H9 (cell line): ENCODE measurements around the gene SHH. TPM values are rescaled to one million over a fixed set of nuclear protein-coding genes. Genes with fewer than 3 reads are reported as not detected.

ENCODE experiments used
- DNase-seq: peaks from one replicate; pipeline ENCODE4 v3.0.0-alpha.2; 2017
- H2AFZ ChIP-seq: one replicate; pipeline ENCODE4 v1.6.1; 2013; ENCODE audit warnings: mild to moderate bottlenecking, low read length, control low read depth, moderate library complexity
- H2AK5ac ChIP-seq: 2 replicates; pipeline ENCODE4 v1.6.1; 2013; ENCODE audit warnings: low read length, control low read depth, mixed read lengths; ENCODE audit not compliant: insufficient read length
- H2BK120ac ChIP-seq: one replicate; pipeline ENCODE4 v1.6.1; 2013; ENCODE audit warnings: low read depth, mild to moderate bottlenecking, low read length, control low read depth, inconsistent platforms; ENCODE audit not compliant: poor library complexity, severe bottlenecking
- H2BK12ac ChIP-seq: 2 replicates; pipeline ENCODE4 v1.6.1; 2013; ENCODE audit warnings: low read length, control low read depth, mixed read lengths, low read depth; ENCODE audit not compliant: insufficient read length
- H2BK15ac ChIP-seq: 2 replicates; pipeline ENCODE4 v1.6.1; 2013; ENCODE audit warnings: low read depth, low read length, control low read depth
- H2BK20ac ChIP-seq: one replicate; pipeline ENCODE4 v1.6.1; 2013; ENCODE audit warnings: low read depth, mild to moderate bottlenecking, low read length, control low read depth, inconsistent platforms; ENCODE audit not compliant: poor library complexity, severe bottlenecking
- H2BK5ac ChIP-seq: 2 replicates; pipeline ENCODE4 v1.6.1; 2013; ENCODE audit warnings: low read length, control low read depth, mixed read lengths; ENCODE audit not compliant: insufficient read length
- H3K14ac ChIP-seq: 2 replicates; pipeline ENCODE4 v1.6.1; 2013; ENCODE audit warnings: low read length, control low read depth; ENCODE audit not compliant: insufficient read depth
- H3K18ac ChIP-seq: 2 replicates; pipeline ENCODE4 v1.6.1; 2013; ENCODE audit warnings: low read depth, mild to moderate bottlenecking, mixed read lengths, low read length, control low read depth; ENCODE audit not compliant: insufficient read length
- H3K23ac ChIP-seq: 2 replicates; pipeline ENCODE4 v1.6.1; 2013; ENCODE audit warnings: low read length, control low read depth, mixed read lengths, low read depth; ENCODE audit not compliant: insufficient read length
- H3K23me2 ChIP-seq: 2 replicates; pipeline ENCODE4 v1.6.1; 2013; ENCODE audit warnings: low read depth, mild to moderate bottlenecking, mixed read lengths, low read length, control low read depth; ENCODE audit not compliant: insufficient read length, poor library complexity, severe bottlenecking
- H3K27ac ChIP-seq: 2 replicates; pipeline ENCODE4 v1.5.1; 2013; ENCODE audit warnings: low read length, control low read depth, mixed read lengths, low read depth; ENCODE audit not compliant: insufficient read length
- H3K27me3 ChIP-seq: 2 replicates; pipeline ENCODE4 v1.6.1; 2013; ENCODE audit warnings: low read length, control low read depth, inconsistent platforms; ENCODE audit not compliant: insufficient read depth
- H3K4ac ChIP-seq: 2 replicates; pipeline ENCODE4 v1.6.1; 2013; ENCODE audit warnings: low read depth, mild to moderate bottlenecking, control low read depth, inconsistent platforms, low read length, moderate library complexity
- H3K4me1 ChIP-seq: 2 replicates; pipeline ENCODE4 v1.6.1; 2013; ENCODE audit warnings: low read length, control low read depth, inconsistent platforms; ENCODE audit not compliant: insufficient read depth
- H3K4me2 ChIP-seq: 2 replicates; pipeline ENCODE4 v1.6.1; 2013; ENCODE audit warnings: low read length, control low read depth, mixed read lengths; ENCODE audit not compliant: insufficient read length, insufficient read depth
- H3K56ac ChIP-seq: 2 replicates; pipeline ENCODE4 v1.6.1; 2013; ENCODE audit warnings: low read depth, mild to moderate bottlenecking, mixed read lengths, low read length, control low read depth; ENCODE audit not compliant: insufficient read length
- H3K79me1 ChIP-seq: 2 replicates; pipeline ENCODE4 v1.6.1; 2013; ENCODE audit warnings: low read depth, mild to moderate bottlenecking, moderate library complexity, low read length, control low read depth, inconsistent platforms; ENCODE audit not compliant: insufficient read depth, poor library complexity, severe bottlenecking
- H3K79me2 ChIP-seq: 2 replicates; pipeline ENCODE4 v1.6.1; 2013; ENCODE audit warnings: low read length, control low read depth, inconsistent platforms; ENCODE audit not compliant: insufficient read depth
- H3K9ac ChIP-seq: 2 replicates; pipeline ENCODE4 v1.6.1; 2013; ENCODE audit warnings: low read length, control low read depth, mixed read lengths; ENCODE audit not compliant: insufficient read length; ENCODE audit errors: extremely low read depth
- H3K9me3 ChIP-seq: one replicate; pipeline ENCODE4 v1.6.1; 2013; ENCODE audit warnings: low read depth, low read length, inconsistent platforms; ENCODE audit not compliant: control insufficient read depth
- H3T11ph ChIP-seq: one replicate; pipeline ENCODE4 v1.6.1; 2013; ENCODE audit warnings: mild to moderate bottlenecking, low read length, control low read depth, inconsistent platforms
- H4K20me1 ChIP-seq: one replicate; pipeline ENCODE4 v1.6.1; 2013; ENCODE audit not compliant: control insufficient read depth, insufficient read length, insufficient read depth
- H4K5ac ChIP-seq: 2 replicates; pipeline ENCODE4 v1.6.1; 2013; ENCODE audit warnings: low read depth, mild to moderate bottlenecking, mixed read lengths, low read length, control low read depth; ENCODE audit not compliant: insufficient read length
- H4K8ac ChIP-seq: replicated peaks from 2 replicates; pipeline ENCODE4 v1.6.1; 2013; ENCODE audit warnings: low read length, control low read depth, mixed read lengths, low read depth; ENCODE audit not compliant: insufficient read length
- H4K91ac ChIP-seq: 2 replicates; pipeline ENCODE4 v1.6.1; 2013; ENCODE audit warnings: low read depth, mild to moderate bottlenecking, moderate library complexity, mixed read lengths, low read length, control low read depth; ENCODE audit not compliant: insufficient read length
- H3K27ac Mint-ChIP-seq, 3 experiments: 2 replicates in 2 of 3; 3 replicates in 1 of 3; pipeline ENCODE4 v1.8.0; 2020 to 2021; ENCODE audit warnings: mixed read lengths in 3 of 3, mild to moderate bottlenecking in 1 of 3, moderate library complexity in 1 of 3
- H3K27me3 Mint-ChIP-seq: 2 replicates; pipeline ENCODE4 v1.8.0; 2021; ENCODE audit warnings: low read depth, mild to moderate bottlenecking, moderate library complexity, mixed read lengths
- H3K36me3 Mint-ChIP-seq, 3 experiments: 2 replicates in 2 of 3; 3 replicates in 1 of 3; pipeline ENCODE4 v1.8.0; 2020 to 2021; ENCODE audit warnings: low read depth in 3 of 3, mixed read lengths in 3 of 3; ENCODE audit not compliant: insufficient read depth in 1 of 3
- H3K4me1 Mint-ChIP-seq, 2 experiments: 2 replicates each; pipeline ENCODE4 v1.8.0; 2020; ENCODE audit warnings: mixed read lengths in 2 of 2
- H3K4me3 Mint-ChIP-seq, 2 experiments: 2 replicates in 1 of 2; 3 replicates in 1 of 2; pipeline ENCODE4 v1.8.0; 2020 to 2021; ENCODE audit warnings: mild to moderate bottlenecking in 2 of 2, mixed read lengths in 2 of 2, moderate library complexity in 1 of 2
- H3K9me3 Mint-ChIP-seq, 2 experiments: 2 replicates in 1 of 2; 3 replicates in 1 of 2; pipeline ENCODE4 v1.8.0; 2020; ENCODE audit warnings: mild to moderate bottlenecking in 2 of 2, mixed read lengths in 2 of 2, moderate library complexity in 1 of 2
- WGBS: extraction: QIAGEN DNeasy Blood & Tissue Kit; methylation state at CpG from one replicate; pipeline ENCODE4 v1.1.7; 2013; ENCODE audit warnings: missing lambda C conversion rate, low lambda C conversion rate, mixed read lengths; ENCODE audit not compliant: insufficient read length; ENCODE audit errors: extremely low coverage; 5-methylcytosine and 5-hydroxymethylcytosine counted together
- total RNA-seq: library from RNA; stranded (reverse); gene quantifications from 2 replicates; pipeline ENCODE4 v1.2.1, GENCODE V29; 2021
- TF ChIP-seq, protein P1 (sequence below): fragments of 200-600 bp; sonication (generic); conservative IDR thresholded peaks from 3 replicates; pipeline ENCODE4 v1.8.0; 2021; ENCODE audit warnings: antibody characterized with exemption, mild to moderate bottlenecking

Gene SHH
- total RNA-seq, 1 experiment from 2014 or later = 0.07 TPM

DNA sequence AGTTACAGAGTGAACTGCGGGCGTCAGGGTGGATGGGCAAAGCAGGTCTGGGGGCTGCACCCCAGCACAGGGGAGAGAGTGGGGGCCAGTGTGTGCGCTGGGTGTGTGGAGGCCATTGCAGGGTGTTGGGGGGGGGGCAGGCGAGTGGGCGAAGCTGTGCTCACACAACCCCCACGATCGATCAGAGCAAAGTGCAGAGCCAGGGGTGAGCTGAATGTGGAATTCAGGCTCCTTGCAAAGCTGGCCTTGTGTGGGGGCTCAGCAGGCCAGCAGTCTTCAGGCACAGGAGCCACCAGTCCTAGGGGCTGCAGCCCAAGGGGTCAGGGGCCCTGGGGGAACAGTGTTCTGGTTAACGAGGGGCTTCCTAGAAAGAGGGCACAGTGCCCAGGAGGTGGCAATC is 862 bp upstream of the SHH start:
- no peak overlapping the region for H2BK120ac ChIP-seq
- no peak overlapping the region for H3K27ac Mint-ChIP-seq
- H3K18ac ChIP-seq = no peak overlapping the region
- no peak overlapping the region for H2BK15ac ChIP-seq
- no peak overlapping the region for H3K14ac ChIP-seq
- no peak overlapping the region for H4K8ac ChIP-seq
- no peak overlapping the region for H3K4me3 Mint-ChIP-seq
- no peak overlapping the region for H3T11ph ChIP-seq
- H2BK5ac ChIP-seq = no peak overlapping the region
- H3K4ac ChIP-seq = no peak overlapping the region
- no peaks in the 10 kb centered on the region for H3K4me1 ChIP-seq
- WGBS = no CpG with 5 or more reads among the region's 8 CpGs
- H4K5ac ChIP-seq = no peak overlapping the region
- H3K79me1 ChIP-seq = no peaks in the 10 kb centered on the region
- TF ChIP-seq, protein P1, sequence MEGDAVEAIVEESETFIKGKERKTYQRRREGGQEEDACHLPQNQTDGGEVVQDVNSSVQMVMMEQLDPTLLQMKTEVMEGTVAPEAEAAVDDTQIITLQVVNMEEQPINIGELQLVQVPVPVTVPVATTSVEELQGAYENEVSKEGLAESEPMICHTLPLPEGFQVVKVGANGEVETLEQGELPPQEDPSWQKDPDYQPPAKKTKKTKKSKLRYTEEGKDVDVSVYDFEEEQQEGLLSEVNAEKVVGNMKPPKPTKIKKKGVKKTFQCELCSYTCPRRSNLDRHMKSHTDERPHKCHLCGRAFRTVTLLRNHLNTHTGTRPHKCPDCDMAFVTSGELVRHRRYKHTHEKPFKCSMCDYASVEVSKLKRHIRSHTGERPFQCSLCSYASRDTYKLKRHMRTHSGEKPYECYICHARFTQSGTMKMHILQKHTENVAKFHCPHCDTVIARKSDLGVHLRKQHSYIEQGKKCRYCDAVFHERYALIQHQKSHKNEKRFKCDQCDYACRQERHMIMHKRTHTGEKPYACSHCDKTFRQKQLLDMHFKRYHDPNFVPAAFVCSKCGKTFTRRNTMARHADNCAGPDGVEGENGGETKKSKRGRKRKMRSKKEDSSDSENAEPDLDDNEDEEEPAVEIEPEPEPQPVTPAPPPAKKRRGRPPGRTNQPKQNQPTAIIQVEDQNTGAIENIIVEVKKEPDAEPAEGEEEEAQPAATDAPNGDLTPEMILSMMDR = no peak
- no peak overlapping the region for H3K4me2 ChIP-seq
- H3K23me2 ChIP-seq = peaks cover 10% of the 10 kb centered on the region
- no peaks in the 10 kb centered on the region for H3K79me2 ChIP-seq
- H3K27me3 ChIP-seq = peaks cover 67% of the 10 kb centered on the region
- no peak for DNase-seq
- no peak overlapping the region for H2AFZ ChIP-seq
- H3K4me1 Mint-ChIP-seq = peaks cover 13 to 50% of the 10 kb centered on the region in 2 experiments
- no peak overlapping the region for H3K27ac ChIP-seq
- H3K9ac ChIP-seq = no peak overlapping the region
- H3K56ac ChIP-seq = no peak overlapping the region
- H3K23ac ChIP-seq = no peak overlapping the region
- no peak overlapping the region for H2BK12ac ChIP-seq
- no peak overlapping the region for H2BK20ac ChIP-seq
- H4K20me1 ChIP-seq = no peaks in the 10 kb centered on the region
- peaks cover 85% of the 10 kb centered on the region for H3K27me3 Mint-ChIP-seq
- no peaks in the 10 kb centered on the region; a peak in 2 of 7 replicates for H3K36me3 Mint-ChIP-seq
- no peaks in the 10 kb centered on the region for H3K9me3 ChIP-seq
- H4K91ac ChIP-seq = no peak overlapping the region
- no peak overlapping the region for H2AK5ac ChIP-seq
- H3K9me3 Mint-ChIP-seq = peaks cover 0 to 3% of the 10 kb centered on the region in 2 experiments; a peak in 3 of 5 replicates
